A673 (cell line): ENCODE data around the gene PLP2. TPM values are rescaled to one million over a fixed set of nuclear protein-coding genes. Genes with fewer than 3 reads are reported as not detected.

ENCODE experiments used
- BruUV-seq: library from RNA; stranded (reverse); fragments of 400-500 nt; replicated peaks from 2 replicates; lab custom pipeline; 2021; lab: Mats Ljungman, UMichigan
- CTCF ChIA-PET: fragments of 300-600 bp; sonication (Branson Sonifier 250); formaldehyde crosslinking; loops from one replicate; lab custom pipeline; 2022; ENCODE audit warnings: antibody characterized with exemption; lab: Charles Lee
- POLR2A ChIA-PET: fragments of 300-600 bp; sonication (Branson Sonifier 250); formaldehyde crosslinking; loops from one replicate; lab custom pipeline; 2022; ENCODE audit warnings: antibody characterized with exemption; ENCODE audit not compliant: low non-redundant PET; lab: Charles Lee
- DNase-seq: peaks from one replicate; pipeline ENCODE4 v3.0.0-alpha.2; 2015; ENCODE audit warnings: low spot score
- H3K27ac ChIP-seq: fragments of 200-600 bp; sonication (generic); 2 replicates; pipeline ENCODE4 v1.5.1; 2016; ENCODE audit warnings: mixed run types, low read depth, mild to moderate bottlenecking, mixed read lengths, antibody characterized with exemption, low read length; ENCODE audit not compliant: poor library complexity, severe bottlenecking
- H3K27me3 ChIP-seq: fragments of 200-600 bp; sonication (generic); replicated peaks from 2 replicates; pipeline ENCODE4 v1.6.1; 2017; ENCODE audit warnings: mixed run types, low read depth, mild to moderate bottlenecking, mixed read lengths, antibody characterized with exemption, low read length; ENCODE audit not compliant: insufficient read depth, poor library complexity
- H3K36me3 ChIP-seq: fragments of 200-600 bp; sonication (generic); 2 replicates; pipeline ENCODE4 v1.6.1; 2016; ENCODE audit warnings: mixed run types, mild to moderate bottlenecking, mixed read lengths, antibody characterized with exemption, low read length; ENCODE audit not compliant: insufficient read depth, poor library complexity, severe bottlenecking
- H3K4me1 ChIP-seq: fragments of 200-600 bp; sonication (generic); 2 replicates; pipeline ENCODE4 v1.6.1; 2017; ENCODE audit warnings: mixed run types, mild to moderate bottlenecking, mixed read lengths, antibody characterized with exemption, low read length; ENCODE audit not compliant: insufficient read depth, poor library complexity, severe bottlenecking
- H3K4me3 ChIP-seq: fragments of 200-600 bp; sonication (generic); 2 replicates; pipeline ENCODE4 v1.5.1; 2016; ENCODE audit warnings: low read depth, mixed run types, mild to moderate bottlenecking, mixed read lengths, low read length; ENCODE audit not compliant: poor library complexity, severe bottlenecking
- H3K9me3 ChIP-seq: fragments of 200-600 bp; sonication (generic); 2 replicates; pipeline ENCODE4 v1.6.1; 2016; ENCODE audit warnings: mixed run types, low read depth, mild to moderate bottlenecking, mixed read lengths, antibody characterized with exemption, low read length; ENCODE audit not compliant: poor library complexity, severe bottlenecking
- CTCF ChIP-seq: fragments of 300-800, 200-600 bp; sonication (generic); conservative IDR thresholded peaks from 2 replicates; pipeline ENCODE4 v1.5.1; 2017; ENCODE audit warnings: low read depth, mild to moderate bottlenecking, antibody characterized with exemption, low read length, moderate library complexity, mixed read lengths
- EZH2 ChIP-seq: fragments of 200-600 bp; sonication (generic); IDR thresholded peaks from 2 replicates; pipeline ENCODE4 v1.6.1; 2017; ENCODE audit warnings: borderline replicate concordance, low read depth, mild to moderate bottlenecking, mixed read lengths, antibody characterized with exemption, low read length; ENCODE audit not compliant: poor library complexity, severe bottlenecking
- intact Hi-C: fragments of 100-400 bp; cut with micrococcal nuclease; formaldehyde crosslinking; loops from one replicate; pipeline ENCODE4 v1.10.0; 2022; ENCODE audit not compliant: unreplicated experiment
- total RNA-seq: library from RNA; stranded (reverse); gene quantifications from 2 replicates; pipeline ENCODE4 v1.2.3, GENCODE V29; 2021

The PLP2 gene
- total RNA-seq, 1 experiment from 2014 or later, result 87.5 TPM

GRCh38 chrX:49160908-49161307, 10.8 kb upstream of the PLP2 start:
- intact Hi-C loops, result no loop called here
- Histone ChIP-seq H3K9me3 (no peaks in the 10 kb centered on the region), H3K36me3 (no peaks in the 10 kb centered on the region), H3K4me1 (no peaks in the 10 kb centered on the region), H3K4me3 (no peak overlapping the region), H3K27me3 (no peaks in the 10 kb centered on the region), H3K27ac (no peak overlapping the region)
- no peak for DNase-seq
- ChIA-PET POLR2A (no interaction called here), CTCF (no interaction called here)
- TF ChIP-seq EZH2, result no peak
- TF ChIP-seq CTCF, result no peak
- no TSS peak for BruUV-seq

GRCh38 chrX:49161632-49162031, 10.1 kb upstream of the PLP2 start:
- Histone ChIP-seq H3K27me3 (no peaks in the 10 kb centered on the region), H3K36me3 (no peaks in the 10 kb centered on the region), H3K9me3 (no peaks in the 10 kb centered on the region), H3K27ac (no peak overlapping the region), H3K4me3 (no peak overlapping the region), H3K4me1 (no peaks in the 10 kb centered on the region)
- DNase-seq, result no peak
- TF ChIP-seq EZH2 (no peak), CTCF (no peak)
- CTCF ChIA-PET, result no interaction called here
- BruUV-seq, result no TSS peak
- intact Hi-C loops, result no loop called here
- POLR2A ChIA-PET, result no interaction called here

- BruUV-seq, result no TSS peak
- POLR2A ChIA-PET, result no interaction called here
- H3K36me3 ChIP-seq, result no peaks in the 10 kb centered on the region
- CTCF ChIA-PET, result no interaction called here
- peak within 1 kb of the TSS; percentile 95 for H3K27ac ChIP-seq
- TF ChIP-seq CTCF (no peak), EZH2 (no peak)
- no peak for DNase-seq
- H3K27me3 ChIP-seq, result no peaks in the 10 kb centered on the region
- H3K4me3 ChIP-seq, result peak within 1 kb of the TSS; percentile 40
- H3K4me1 ChIP-seq, result peaks cover 6% of the 10 kb centered on the region
- intact Hi-C loops, result no loop called here
- no peaks in the 10 kb centered on the region for H3K9me3 ChIP-seq
These were observed 9.1 kb upstream of the PLP2 start, which contains the start of gene MAGIX for GRCh38 chrX:49162620-49163019. TSS of gene MAGIX (plus strand) at chrX:49162758. CDS start at chrX:49162890, 132 bp downstream.
